Gastroesophageal sphincter (tissue), 3 donors: Measurements from ENCODE around the gene SEZ6L.

Source experiments
- CTCF ChIP-seq, 4 experiments: fragments of 200-600 bp in 2 of 4; fragments of 450-650 bp in 2 of 4; sonication (generic) in 1 of 4; IDR thresholded peaks; one replicate each; pipeline ENCODE4 v1.5.1; 2017 to 2019; ENCODE audit warnings: antibody characterized with exemption in 4 of 4, mild to moderate bottlenecking in 2 of 4, moderate library complexity in 2 of 4
- EP300 ChIP-seq: sonication (generic); formaldehyde crosslinking; IDR thresholded peaks from one replicate; pipeline ENCODE4 v1.6.1; 2017; ENCODE audit warnings: antibody characterized with exemption, mild to moderate bottlenecking
- POLR2A ChIP-seq, 2 donors: fragments of 450-650 bp; IDR thresholded peaks; one replicate each; pipeline ENCODE4 v1.6.1; 2017; ENCODE audit warnings: antibody characterized with exemption in 2 of 2, mild to moderate bottlenecking in 2 of 2, moderate library complexity in 1 of 2
- POLR2AphosphoS5 ChIP-seq: sonication (generic); formaldehyde crosslinking; IDR thresholded peaks from one replicate; pipeline ENCODE4 v1.6.1; 2017; ENCODE audit warnings: antibody characterized with exemption

DNA sequence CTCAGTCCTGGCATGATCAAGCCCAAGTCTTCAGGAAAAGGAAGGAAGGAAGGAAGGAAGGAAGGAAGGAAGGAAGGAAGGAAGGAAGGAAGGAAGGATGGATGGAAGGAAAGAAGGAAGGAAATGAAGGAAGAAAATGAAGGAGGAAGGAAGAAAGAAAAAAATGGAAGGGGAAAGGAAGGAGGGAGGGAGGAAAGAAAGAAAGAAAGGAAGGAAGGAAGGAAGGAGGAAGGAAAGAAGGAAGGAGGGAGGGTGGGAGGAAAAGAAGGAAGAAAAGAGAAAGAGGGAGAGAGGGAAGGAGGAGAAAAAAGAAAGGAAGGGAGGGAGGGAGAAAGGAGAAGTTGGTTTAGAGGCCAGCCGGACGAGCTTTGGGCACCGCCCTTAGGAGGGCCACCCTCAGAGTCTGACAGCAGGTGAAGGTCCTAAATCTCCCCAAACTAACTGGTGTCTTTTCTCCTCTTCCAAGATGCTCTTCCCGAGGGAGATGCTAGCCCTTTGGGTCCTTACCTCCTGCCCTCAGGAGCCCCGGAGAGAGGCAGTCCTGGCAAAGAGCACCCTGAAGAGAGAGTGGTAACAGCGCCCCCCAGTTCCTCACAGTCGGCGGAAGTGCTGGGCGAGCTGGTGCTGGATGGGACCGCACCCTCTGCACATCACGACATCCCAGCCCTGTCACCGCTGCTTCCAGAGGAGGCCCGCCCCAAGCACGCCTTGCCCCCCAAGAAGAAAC is 122.8 kb downstream of the SEZ6L start:
- TF ChIP-seq CTCF (IDR thresholded peaks at IDR 0.05) (no peak), POLR2A (IDR thresholded peaks at IDR 0.05) (no peak), EP300 (no peak), POLR2AphosphoS5 (no peak)
